ENCODE results near the gene PUM1.

Gene PUM1

GRCh38 chr1:31027693-31028526, 37.6 kb downstream of the PUM1 start:
- no peak for DNase-seq

- no peak for DNase-seq
These were observed 43.3 kb downstream of the PUM1 start for GRCh38 chr1:31022259-31022658.

- DNase-seq, result no peak
These were observed 45.3 kb downstream of the PUM1 start for GRCh38 chr1:31020007-31020790.

GRCh38 chr1:31019401-31019800, 46.1 kb downstream of the PUM1 start:
- DNase-seq, result no peak

GRCh38 chr1:31016868-31017267, 48.6 kb downstream of the PUM1 start:
- DNase-seq, result no peak

- DNase-seq, result no peak
These were observed 52.2 kb downstream of the PUM1 start for GRCh38 chr1:31013187-31013864.

- DNase-seq, result no peak
These were observed 53.1 kb downstream of the PUM1 start for GRCh38 chr1:31012210-31012924.

- DNase-seq, result no peak
These were observed 53.8 kb downstream of the PUM1 start for GRCh38 chr1:31011719-31012118.

GRCh38 chr1:31010086-31010989, 55.2 kb downstream of the PUM1 start:
- no peak for DNase-seq

- DNase-seq, result no peak
These were observed 58.0 kb downstream of the PUM1 start for GRCh38 chr1:31007462-31007991.

GRCh38 chr1:31006747-31007146, 58.8 kb downstream of the PUM1 start:
- no peak for DNase-seq

GRCh38 chr1:31005617-31006166, 59.8 kb downstream of the PUM1 start:
- DNase-seq, result no peak

GRCh38 chr1:31005198-31005597, 60.3 kb downstream of the PUM1 start:
- no peak for DNase-seq

GRCh38 chr1:31004231-31004621, 61.3 kb downstream of the PUM1 start:
- DNase-seq, result no peak

GRCh38 chr1:31003613-31004230, 61.8 kb downstream of the PUM1 start:
- DNase-seq, result no peak

- DNase-seq, result no peak
These were observed 65.2 kb downstream of the PUM1 start for GRCh38 chr1:31000301-31000700.

GRCh38 chr1:30998887-30999286, 66.6 kb downstream of the PUM1 start:
- no peak for DNase-seq

- no peak for DNase-seq
These were observed 67.3 kb downstream of the PUM1 start for GRCh38 chr1:30998171-30998570.

GRCh38 chr1:30997463-30998057, 68.0 kb downstream of the PUM1 start:
- no peak for DNase-seq

GRCh38 chr1:30995990-30996612, 69.4 kb downstream of the PUM1 start:
- DNase-seq, result no peak

Measured in islet precursor cell (in vitro differentiated cells).